Measurements from ENCODE around the gene RITA1. TPM values are rescaled to one million over a fixed set of nuclear protein-coding genes. Genes with fewer than 3 reads are reported as not detected.

The RITA1 gene
- total and polyA plus RNA-seq, 8 donors, result 4.1 to 19.2 (median 9.9) TPM

- Histone ChIP-seq H3K27ac (peak overlapping the region in 4 of 5 donors; percentile 16 to 50 (median 45)), H3K4me3 (no peak overlapping the region), H3K4me1 (peaks cover 49 to 90% (median 55%) of the 10 kb centered on the region in 4 donors), H3K27me3 (no peaks in the 10 kb centered on the region), H3K36me3 (peaks cover 0 to 31% (median 22%) of the 10 kb centered on the region in 4 donors), H3K9me3 (no peaks in the 10 kb centered on the region)
- TF ChIP-seq CTCF (IDR thresholded peaks at IDR 0.05) (no peak), POLR2A (IDR thresholded peaks at IDR 0.05) (no peak), EP300 (IDR thresholded peaks at IDR 0.05) (no peak), POLR2AphosphoS5 (IDR thresholded peaks at IDR 0.05) (no peak)
- 58 to 79% (median 63%) methylated on average over 11 to 12 of the region's 12 CpGs for WGBS, 5 donors
- DNase-seq, result peak in 1 of 2 donors; percentile 76
- intact Hi-C loops (cut with DNase I; ENCODE audit: low total_unique reads), result no loop called here
Measured at GRCh38 chr12:113239811-113240331, 54.4 kb downstream of the RITA1 start.

- Histone ChIP-seq H3K9me3 (no peaks in the 10 kb centered on the region), H3K4me3 (no peak overlapping the region), H3K27me3 (no peaks in the 10 kb centered on the region), H3K4me1 (peaks cover 52 to 95% (median 60%) of the 10 kb centered on the region in 4 donors), H3K27ac (peak overlapping the region in 3 of 5 donors; percentile 83 to 87 (median 85)), H3K36me3 (peaks cover 0 to 27% (median 20%) of the 10 kb centered on the region in 4 donors)
- DNase-seq, result no peak
- no peak for TF ChIP-seq POLR2AphosphoS5 (IDR thresholded peaks at IDR 0.05)
- TF ChIP-seq EP300 (IDR thresholded peaks at IDR 0.05), result no peak
- no peak for TF ChIP-seq CTCF (IDR thresholded peaks at IDR 0.05)
- TF ChIP-seq POLR2A (IDR thresholded peaks at IDR 0.05), result no peak
- WGBS, 5 donors, result 83 to 93% (median 89%) methylated on average over 3 of the region's 3 CpGs
- intact Hi-C loops (cut with DNase I; ENCODE audit: low total_unique reads), result no loop called here
Measured at GRCh38 chr12:113240395-113240794, 54.9 kb downstream of the RITA1 start.

GRCh38 chr12:113241191-113242025, 55.9 kb downstream of the RITA1 start:
- H3K27me3 ChIP-seq, result no peaks in the 10 kb centered on the region
- peak; percentile 36 to 78 for DNase-seq
- intact Hi-C loops (cut with DNase I; ENCODE audit: low total_unique reads), result no loop called here
- no peaks in the 10 kb centered on the region for H3K9me3 ChIP-seq
- peaks cover 0 to 27% (median 20%) of the 10 kb centered on the region in 4 donors for H3K36me3 ChIP-seq
- no peak overlapping the region for H3K4me3 ChIP-seq
- no peak for TF ChIP-seq POLR2AphosphoS5 (IDR thresholded peaks at IDR 0.05)
- TF ChIP-seq CTCF (IDR thresholded peaks at IDR 0.05), result no peak
- TF ChIP-seq POLR2A (IDR thresholded peaks at IDR 0.05), result no peak
- TF ChIP-seq EP300 (IDR thresholded peaks at IDR 0.05), result no peak
- peaks cover 62 to 99% (median 69%) of the 10 kb centered on the region in 4 donors for H3K4me1 ChIP-seq
- peak overlapping the region; percentile 62 to 87 (median 83) for H3K27ac ChIP-seq
- WGBS, 5 donors, result 43 to 59% (median 46%) methylated on average over 14 of the region's 14 CpGs

Small RNA genes lying within 50 kb of the gene (small RNA-seq; reads per million reads assigned to genes)
- 0 reads per million in 4 donors for gene MIR7106
- 0 reads per million in 4 donors for gene RF00019

Other genes with a start within 250 kb of the RITA1 start
- gene OAS3, start 247.2 kb upstream of the RITA1 start, total RNA-seq, result 100 to 1,000 TPM in 1 of 5 donors, 10 to 100 TPM in 3, 1 to 10 TPM in 1; 7.1 to 208 (median 45.2) TPM
- gene OAS3, start 247.2 kb upstream of the RITA1 start, polyA plus RNA-seq, result 1 to 10 TPM; 5.7 to 7.1 (median 6.9) TPM
- gene OAS2, start 207.2 kb upstream of the RITA1 start, total RNA-seq, result 10 to 100 TPM in 4 of 5 donors, not detected in 1; 11.4 to 25.1 (median 19.0) TPM
- 10 to 100 TPM in 2 of 3 donors, 1 to 10 TPM in 1; 8.5 to 11.8 (median 10.9) TPM for gene OAS2, start 207.2 kb upstream of the RITA1 start, polyA plus RNA-seq
- gene DTX1, start 129.0 kb upstream of the RITA1 start, total RNA-seq, result 1 to 10 TPM in 4 of 5 donors, under 1 TPM in 1; 0.43 to 6.2 (median 2.7) TPM
- 1 to 10 TPM; 1.0 to 1.5 (median 1.1) TPM for gene DTX1, start 129.0 kb upstream of the RITA1 start, polyA plus RNA-seq
- 10 to 100 TPM in 3 of 5 donors, 1 to 10 TPM in 2; 8.8 to 62.0 (median 47.3) TPM for gene RASAL1, start 50.0 kb upstream of the RITA1 start, total RNA-seq
- 10 to 100 TPM in 2 of 3 donors, 1 to 10 TPM in 1; 3.0 to 28.9 (median 18.8) TPM for gene RASAL1, start 50.0 kb upstream of the RITA1 start, polyA plus RNA-seq
- 1 to 10 TPM in 1 of 5 donors, not detected in 4; 5.7 TPM for gene CFAP73, start 36.0 kb upstream of the RITA1 start, total RNA-seq
- gene CFAP73, start 36.0 kb upstream of the RITA1 start, polyA plus RNA-seq, result 1 to 10 TPM in 1 of 3 donors, under 1 TPM in 2; 0.44 to 2.6 (median 0.70) TPM
- 100 to 1,000 TPM in 1 of 5 donors, 10 to 100 TPM in 4; 14.6 to 167 (median 41.7) TPM for gene DDX54, start 243 bp upstream of the RITA1 start, total RNA-seq
- gene DDX54, start 243 bp upstream of the RITA1 start, polyA plus RNA-seq, result 10 to 100 TPM; 28.5 to 64.6 (median 34.1) TPM
- gene TPCN1, start 35.7 kb downstream of the RITA1 start, total RNA-seq, result 10 to 100 TPM; 15.2 to 78.2 (median 48.4) TPM
- 10 to 100 TPM in 1 of 3 donors, 1 to 10 TPM in 2; 5.8 to 24.2 (median 6.3) TPM for gene TPCN1, start 35.7 kb downstream of the RITA1 start, polyA plus RNA-seq
- gene SLC8B1, start 149.4 kb downstream of the RITA1 start, total RNA-seq, result 100 to 1,000 TPM in 1 of 5 donors, 10 to 100 TPM in 4; 16.5 to 167 (median 49.8) TPM
- gene SLC8B1, start 149.4 kb downstream of the RITA1 start, polyA plus RNA-seq, result 10 to 100 TPM in 2 of 3 donors, 1 to 10 TPM in 1; 9.0 to 19.7 (median 13.8) TPM
- gene PLBD2, start 172.9 kb downstream of the RITA1 start, total RNA-seq, result 10 to 100 TPM in 3 of 5 donors, 1 to 10 TPM in 2; 2.7 to 32.4 (median 18.1) TPM
- 1 to 10 TPM; 5.2 to 8.2 (median 8.2) TPM for gene PLBD2, start 172.9 kb downstream of the RITA1 start, polyA plus RNA-seq
- 1 to 10 TPM in 2 of 5 donors, not detected in 3; 1.2 to 4.2 TPM for gene SDS, start 218.2 kb downstream of the RITA1 start, total RNA-seq
- 1 to 10 TPM in 2 of 3 donors, under 1 TPM in 1; 0.25 to 4.7 (median 1.4) TPM for gene SDS, start 218.2 kb downstream of the RITA1 start, polyA plus RNA-seq
- gene SDSL, start 236.7 kb downstream of the RITA1 start, total RNA-seq, result 10 to 100 TPM in 2 of 5 donors, 1 to 10 TPM in 1, not detected in 2; 5.9 to 27.2 (median 16.2) TPM
- gene SDSL, start 236.7 kb downstream of the RITA1 start, polyA plus RNA-seq, result 10 to 100 TPM; 11.8 to 19.6 (median 13.9) TPM